Gastroesophageal sphincter (tissue), 3 donors: ENCODE measurements around the gene CPT1B.

ENCODE experiments used
- POLR2AphosphoS5 ChIP-seq: sonication (generic); formaldehyde crosslinking; IDR thresholded peaks from one replicate; pipeline ENCODE4 v1.6.1; 2017; ENCODE audit warnings: antibody characterized with exemption
- TF ChIP-seq, protein P1 (sequence below), 4 experiments: fragments of 200-600 bp in 2 of 4; fragments of 450-650 bp in 2 of 4; sonication (generic) in 1 of 4; IDR thresholded peaks; one replicate each; pipeline ENCODE4 v1.5.1; 2017 to 2019; ENCODE audit warnings: antibody characterized with exemption in 4 of 4, mild to moderate bottlenecking in 2 of 4, moderate library complexity in 2 of 4

DNA sequence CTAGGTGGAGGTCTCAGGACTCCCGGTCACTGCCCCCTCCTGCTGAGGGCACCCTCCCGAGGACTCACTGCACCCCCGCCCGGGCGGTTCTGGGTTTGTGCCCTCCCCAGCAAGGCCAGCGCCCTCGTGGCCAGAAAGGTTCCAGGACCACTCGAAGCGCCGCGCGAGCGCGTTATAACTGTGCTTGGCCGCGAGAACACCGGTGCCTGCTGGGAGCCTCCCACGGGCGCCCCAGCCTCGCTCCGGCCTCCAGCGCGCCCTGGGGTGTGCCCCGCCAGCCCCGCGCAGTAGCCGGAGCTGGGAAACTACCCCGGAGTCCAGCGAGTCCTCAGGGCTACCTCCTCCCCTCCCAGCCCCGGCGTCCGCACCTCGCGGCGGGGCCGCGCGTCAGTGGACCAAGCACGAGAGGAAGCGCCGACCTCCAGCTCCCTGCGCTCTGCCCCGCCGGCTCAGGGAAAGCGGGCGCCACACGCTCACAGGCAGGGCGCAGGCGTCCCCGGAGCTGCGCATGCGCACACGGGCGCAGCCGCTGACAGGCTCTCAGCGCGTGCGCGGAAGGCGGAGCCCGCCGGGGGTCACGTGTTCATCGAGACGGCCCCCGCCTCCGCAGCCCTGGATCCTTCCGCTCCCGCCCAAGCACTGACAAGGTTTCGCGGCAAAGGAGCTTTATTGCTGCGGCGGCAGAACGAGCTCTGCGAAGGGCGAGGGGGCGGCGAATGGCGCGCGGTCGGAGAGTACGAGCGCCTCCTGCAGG, 52.9 kb downstream of the CPT1B start, which contains the start of gene SCO2:
- TF ChIP-seq, protein P1, sequence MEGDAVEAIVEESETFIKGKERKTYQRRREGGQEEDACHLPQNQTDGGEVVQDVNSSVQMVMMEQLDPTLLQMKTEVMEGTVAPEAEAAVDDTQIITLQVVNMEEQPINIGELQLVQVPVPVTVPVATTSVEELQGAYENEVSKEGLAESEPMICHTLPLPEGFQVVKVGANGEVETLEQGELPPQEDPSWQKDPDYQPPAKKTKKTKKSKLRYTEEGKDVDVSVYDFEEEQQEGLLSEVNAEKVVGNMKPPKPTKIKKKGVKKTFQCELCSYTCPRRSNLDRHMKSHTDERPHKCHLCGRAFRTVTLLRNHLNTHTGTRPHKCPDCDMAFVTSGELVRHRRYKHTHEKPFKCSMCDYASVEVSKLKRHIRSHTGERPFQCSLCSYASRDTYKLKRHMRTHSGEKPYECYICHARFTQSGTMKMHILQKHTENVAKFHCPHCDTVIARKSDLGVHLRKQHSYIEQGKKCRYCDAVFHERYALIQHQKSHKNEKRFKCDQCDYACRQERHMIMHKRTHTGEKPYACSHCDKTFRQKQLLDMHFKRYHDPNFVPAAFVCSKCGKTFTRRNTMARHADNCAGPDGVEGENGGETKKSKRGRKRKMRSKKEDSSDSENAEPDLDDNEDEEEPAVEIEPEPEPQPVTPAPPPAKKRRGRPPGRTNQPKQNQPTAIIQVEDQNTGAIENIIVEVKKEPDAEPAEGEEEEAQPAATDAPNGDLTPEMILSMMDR (IDR thresholded peaks at IDR 0.05), result peak in 3 of 4 experiments; percentile 60 to 63 (median 61)
- peak; percentile 81 for TF ChIP-seq POLR2AphosphoS5
